ENCODE data around the gene FAM162A.
A peak's percentile ranks its signal among the peaks of the same experiment; 100 is the strongest.

The FAM162A gene

DNA sequence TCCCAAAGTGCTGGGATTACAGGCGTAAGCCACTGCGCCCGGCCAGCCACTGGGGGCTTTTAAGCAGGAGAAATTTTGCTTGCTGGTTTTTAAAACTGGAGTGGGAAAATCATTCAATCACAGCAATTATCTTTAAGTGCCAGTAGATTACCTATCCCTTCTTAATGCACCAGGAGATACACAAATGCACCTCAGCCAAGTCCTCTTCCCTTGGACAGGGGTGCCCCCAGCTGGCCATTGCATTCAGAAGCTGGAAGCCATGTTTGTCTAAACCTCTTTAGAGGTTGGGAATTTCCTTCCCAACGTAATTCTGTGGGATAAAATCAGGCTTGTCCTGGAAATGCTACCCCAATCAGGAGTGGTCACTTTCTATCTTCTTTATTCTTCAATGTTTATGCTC lies 27.6 kb upstream of the FAM162A start:
- Histone ChIP-seq H3K9me3 (ENCODE audit: low read length) (no peaks in the 10 kb centered on the region), H3K36me3 (ENCODE audit: insufficient read depth, low read length) (peaks cover 18% of the 10 kb centered on the region), H3K4me1 (ENCODE audit: insufficient read depth, low read length, severe bottlenecking) (no peaks in the 10 kb centered on the region), H3K4me3 (ENCODE audit: low read depth, low read length, poor library complexity, severe bottlenecking) (no peak overlapping the region), H3K27me3 (ENCODE audit: insufficient read depth, low read length) (no peaks in the 10 kb centered on the region), H3K27ac (ENCODE audit: low read depth, low read length, poor library complexity, severe bottlenecking) (no peak overlapping the region), H4K20me1 (ENCODE audit: insufficient read depth, low read length) (no peaks in the 10 kb centered on the region), H2AFZ (ENCODE audit: low read length) (no peak overlapping the region), H3K9ac (ENCODE audit: low read length) (no peak overlapping the region), H3F3A (ENCODE audit: insufficient read depth, low read length) (no peaks in the 10 kb centered on the region), H3K79me2 (ENCODE audit: insufficient read depth, low read length) (no peaks in the 10 kb centered on the region), H3K9me2 (ENCODE audit: low read depth, low read length) (no peaks in the 10 kb centered on the region), H3K4me2 (ENCODE audit: low read length) (no peak overlapping the region)
- TF ChIP-seq, protein P1, sequence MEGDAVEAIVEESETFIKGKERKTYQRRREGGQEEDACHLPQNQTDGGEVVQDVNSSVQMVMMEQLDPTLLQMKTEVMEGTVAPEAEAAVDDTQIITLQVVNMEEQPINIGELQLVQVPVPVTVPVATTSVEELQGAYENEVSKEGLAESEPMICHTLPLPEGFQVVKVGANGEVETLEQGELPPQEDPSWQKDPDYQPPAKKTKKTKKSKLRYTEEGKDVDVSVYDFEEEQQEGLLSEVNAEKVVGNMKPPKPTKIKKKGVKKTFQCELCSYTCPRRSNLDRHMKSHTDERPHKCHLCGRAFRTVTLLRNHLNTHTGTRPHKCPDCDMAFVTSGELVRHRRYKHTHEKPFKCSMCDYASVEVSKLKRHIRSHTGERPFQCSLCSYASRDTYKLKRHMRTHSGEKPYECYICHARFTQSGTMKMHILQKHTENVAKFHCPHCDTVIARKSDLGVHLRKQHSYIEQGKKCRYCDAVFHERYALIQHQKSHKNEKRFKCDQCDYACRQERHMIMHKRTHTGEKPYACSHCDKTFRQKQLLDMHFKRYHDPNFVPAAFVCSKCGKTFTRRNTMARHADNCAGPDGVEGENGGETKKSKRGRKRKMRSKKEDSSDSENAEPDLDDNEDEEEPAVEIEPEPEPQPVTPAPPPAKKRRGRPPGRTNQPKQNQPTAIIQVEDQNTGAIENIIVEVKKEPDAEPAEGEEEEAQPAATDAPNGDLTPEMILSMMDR (IDR thresholded peaks at IDR 0.05; ENCODE audit: low read length), result peak; percentile 45
- no peak for TF ChIP-seq EZH2 (IDR thresholded peaks at IDR 0.05; ENCODE audit: borderline replicate concordance, low read length)

DNA sequence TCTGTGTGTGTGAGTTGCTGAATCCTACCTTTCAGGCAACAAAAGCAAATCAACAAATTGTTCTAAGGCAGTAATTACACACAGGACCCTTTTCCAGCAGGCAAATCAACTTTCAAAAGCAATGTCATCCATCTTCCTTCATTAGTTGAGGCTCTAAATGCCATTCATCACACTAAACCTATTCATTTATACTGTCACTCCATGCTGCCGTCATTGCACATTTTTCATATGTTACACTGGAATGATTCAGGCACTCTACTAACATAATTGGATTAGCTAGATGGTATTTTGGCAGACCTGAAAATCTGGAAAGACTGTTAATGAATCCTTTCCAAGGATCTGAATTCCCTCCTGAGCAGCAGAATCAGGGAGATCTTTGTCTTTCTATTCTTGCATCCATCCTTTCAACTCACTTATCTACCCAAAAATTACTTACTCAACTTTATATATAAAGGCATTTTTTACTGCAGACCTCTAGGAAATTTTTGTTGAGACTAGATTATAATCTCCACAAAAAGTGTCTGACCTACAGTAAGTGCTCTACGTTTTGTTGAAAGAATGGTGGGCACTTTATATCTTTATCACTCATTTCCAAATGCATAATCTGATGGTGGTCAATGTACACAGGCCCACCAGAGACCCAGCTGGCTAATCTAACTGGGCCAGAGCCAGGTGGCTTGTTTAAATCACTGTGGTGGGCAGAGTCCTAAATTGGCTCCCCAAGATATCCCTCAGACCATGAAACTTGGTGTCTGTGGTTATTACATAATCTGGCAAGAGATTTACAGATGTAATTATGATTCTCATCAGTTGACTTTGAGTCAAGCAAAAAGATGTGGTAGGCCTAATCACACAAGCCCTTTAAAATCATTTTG lies 25.9 kb upstream of the FAM162A start:
- Histone ChIP-seq H3K4me3 (ENCODE audit: low read depth, low read length, poor library complexity, severe bottlenecking) (no peak overlapping the region), H3K4me1 (ENCODE audit: insufficient read depth, low read length, severe bottlenecking) (no peaks in the 10 kb centered on the region), H3K36me3 (ENCODE audit: insufficient read depth, low read length) (peaks cover 34% of the 10 kb centered on the region), H3K9ac (ENCODE audit: low read length) (no peak overlapping the region), H3K9me3 (ENCODE audit: low read length) (no peaks in the 10 kb centered on the region), H4K20me1 (ENCODE audit: insufficient read depth, low read length) (no peaks in the 10 kb centered on the region), H3K79me2 (ENCODE audit: insufficient read depth, low read length) (no peaks in the 10 kb centered on the region), H2AFZ (ENCODE audit: low read length) (no peak overlapping the region), H3K4me2 (ENCODE audit: low read length) (no peak overlapping the region), H3K27ac (ENCODE audit: low read depth, low read length, poor library complexity, severe bottlenecking) (no peak overlapping the region), H3K9me2 (ENCODE audit: low read depth, low read length) (no peaks in the 10 kb centered on the region), H3F3A (ENCODE audit: insufficient read depth, low read length) (no peaks in the 10 kb centered on the region), H3K27me3 (ENCODE audit: insufficient read depth, low read length) (no peaks in the 10 kb centered on the region)
- TF ChIP-seq EZH2 (IDR thresholded peaks at IDR 0.05; ENCODE audit: borderline replicate concordance, low read length), result no peak
- TF ChIP-seq, protein P1 (IDR thresholded peaks at IDR 0.05; ENCODE audit: low read length), result no peak

DNA sequence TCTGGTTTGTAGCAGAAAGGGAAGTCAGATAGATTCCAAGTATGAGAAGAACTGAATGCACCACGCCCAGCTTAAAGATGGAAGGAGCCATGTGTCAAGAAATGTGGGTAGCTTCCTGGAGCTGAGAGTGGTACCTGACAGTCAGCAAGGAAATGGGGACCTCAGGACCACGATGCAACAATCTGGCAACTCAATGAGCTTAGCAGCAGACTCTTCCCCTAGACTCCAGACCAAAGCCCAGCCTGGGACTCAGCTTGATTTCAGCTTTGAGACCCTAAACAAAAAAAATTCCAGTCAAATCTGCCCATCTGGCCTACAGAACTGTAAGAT lies 25.3 kb upstream of the FAM162A start:
- no peaks in the 10 kb centered on the region for H3K9me2 ChIP-seq (ENCODE audit: low read depth, low read length)
- TF ChIP-seq EZH2 (IDR thresholded peaks at IDR 0.05; ENCODE audit: borderline replicate concordance, low read length), result no peak
- TF ChIP-seq, protein P1 (IDR thresholded peaks at IDR 0.05; ENCODE audit: low read length), result no peak
- no peak overlapping the region for H2AFZ ChIP-seq (ENCODE audit: low read length)
- H3K9ac ChIP-seq (ENCODE audit: low read length), result no peak overlapping the region
- no peaks in the 10 kb centered on the region for H3K4me1 ChIP-seq (ENCODE audit: insufficient read depth, low read length, severe bottlenecking)
- no peaks in the 10 kb centered on the region for H3K27me3 ChIP-seq (ENCODE audit: insufficient read depth, low read length)
- H4K20me1 ChIP-seq (ENCODE audit: insufficient read depth, low read length), result no peaks in the 10 kb centered on the region
- H3K9me3 ChIP-seq (ENCODE audit: low read length), result no peaks in the 10 kb centered on the region
- H3K36me3 ChIP-seq (ENCODE audit: insufficient read depth, low read length), result peaks cover 40% of the 10 kb centered on the region
- no peaks in the 10 kb centered on the region for H3K79me2 ChIP-seq (ENCODE audit: insufficient read depth, low read length)
- no peaks in the 10 kb centered on the region for H3F3A ChIP-seq (ENCODE audit: insufficient read depth, low read length)
- no peak overlapping the region for H3K4me2 ChIP-seq (ENCODE audit: low read length)
- H3K27ac ChIP-seq (ENCODE audit: low read depth, low read length, poor library complexity, severe bottlenecking), result no peak overlapping the region
- H3K4me3 ChIP-seq (ENCODE audit: low read depth, low read length, poor library complexity, severe bottlenecking), result no peak overlapping the region

Data from OCI-LY1 (cell line).